ENCODE results near the gene SLC47A1. TPM values are rescaled to one million over a fixed set of nuclear protein-coding genes. Genes with fewer than 3 reads are reported as not detected.
"Not testable (repeated sequence)": the region's sequence is repeated elsewhere in the genome, so short reads cannot be mapped to it uniquely, and the experiment has no call there.

Gene SLC47A1, protein sequence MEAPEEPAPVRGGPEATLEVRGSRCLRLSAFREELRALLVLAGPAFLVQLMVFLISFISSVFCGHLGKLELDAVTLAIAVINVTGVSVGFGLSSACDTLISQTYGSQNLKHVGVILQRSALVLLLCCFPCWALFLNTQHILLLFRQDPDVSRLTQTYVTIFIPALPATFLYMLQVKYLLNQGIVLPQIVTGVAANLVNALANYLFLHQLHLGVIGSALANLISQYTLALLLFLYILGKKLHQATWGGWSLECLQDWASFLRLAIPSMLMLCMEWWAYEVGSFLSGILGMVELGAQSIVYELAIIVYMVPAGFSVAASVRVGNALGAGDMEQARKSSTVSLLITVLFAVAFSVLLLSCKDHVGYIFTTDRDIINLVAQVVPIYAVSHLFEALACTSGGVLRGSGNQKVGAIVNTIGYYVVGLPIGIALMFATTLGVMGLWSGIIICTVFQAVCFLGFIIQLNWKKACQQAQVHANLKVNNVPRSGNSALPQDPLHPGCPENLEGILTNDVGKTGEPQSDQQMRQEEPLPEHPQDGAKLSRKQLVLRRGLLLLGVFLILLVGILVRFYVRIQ
- 10 to 100 TPM; 18.3 to 28.0 (median 26.3) TPM for polyA plus RNA-seq (ENCODE audit: insufficient read length in 3 of 3)
- long read RNA-seq, donor 1, partial matches to known transcripts, result 0 of 2 reads
- long read RNA-seq, donor 1, other reads (novel, unspliced or antisense), result 0 of 2 reads
- long read RNA-seq, donor 2, partial matches to known transcripts, result 0 of 1 reads
- long read RNA-seq, donor 2, other reads (novel, unspliced or antisense), result 0 of 1 reads
- long read RNA-seq, donor 3, result 0 reads
- long read RNA-seq, donor 4, result 0 reads
- long read RNA-seq, donor 5, partial matches to known transcripts, result 0 of 2 reads
- long read RNA-seq, donor 5, other reads (novel, unspliced or antisense), result 0 of 2 reads
- long read RNA-seq, donor 6, partial matches to known transcripts, result 0 of 2 reads
- long read RNA-seq, donor 6, other reads (novel, unspliced or antisense), result 0 of 2 reads
- long read RNA-seq, donor 7, partial matches to known transcripts, result 0 of 3 reads
- long read RNA-seq, donor 7, other reads (novel, unspliced or antisense), result 0 of 3 reads
- long read RNA-seq, donor 8, partial matches to known transcripts, result 0 of 1 reads
- long read RNA-seq, donor 8, other reads (novel, unspliced or antisense), result 0 of 1 reads
- long read RNA-seq, donor 9, partial matches to known transcripts, result 15 of 20 reads
- long read RNA-seq, donor 9, other reads (novel, unspliced or antisense), result 0 of 20 reads
- long read RNA-seq, donor 10, partial matches to known transcripts, result 13 of 15 reads
- long read RNA-seq, donor 10, other reads (novel, unspliced or antisense), result 0 of 15 reads
- long read RNA-seq, donor 11, partial matches to known transcripts, result 0 of 2 reads
- long read RNA-seq, donor 11, other reads (novel, unspliced or antisense), result 0 of 2 reads
- long read RNA-seq, donor 12, partial matches to known transcripts, result 0 of 4 reads
- long read RNA-seq, donor 12, other reads (novel, unspliced or antisense), result 0 of 4 reads
- long read RNA-seq, donor 13, partial matches to known transcripts, result 6 of 8 reads
- long read RNA-seq, donor 13, other reads (novel, unspliced or antisense), result 0 of 8 reads
- long read RNA-seq, donor 14, result 0 reads
- long read RNA-seq, donor 15, result 0 reads
- long read RNA-seq, donor 16, partial matches to known transcripts, result 0 of 4 reads
- long read RNA-seq, donor 16, other reads (novel, unspliced or antisense), result 0 of 4 reads

DNA sequence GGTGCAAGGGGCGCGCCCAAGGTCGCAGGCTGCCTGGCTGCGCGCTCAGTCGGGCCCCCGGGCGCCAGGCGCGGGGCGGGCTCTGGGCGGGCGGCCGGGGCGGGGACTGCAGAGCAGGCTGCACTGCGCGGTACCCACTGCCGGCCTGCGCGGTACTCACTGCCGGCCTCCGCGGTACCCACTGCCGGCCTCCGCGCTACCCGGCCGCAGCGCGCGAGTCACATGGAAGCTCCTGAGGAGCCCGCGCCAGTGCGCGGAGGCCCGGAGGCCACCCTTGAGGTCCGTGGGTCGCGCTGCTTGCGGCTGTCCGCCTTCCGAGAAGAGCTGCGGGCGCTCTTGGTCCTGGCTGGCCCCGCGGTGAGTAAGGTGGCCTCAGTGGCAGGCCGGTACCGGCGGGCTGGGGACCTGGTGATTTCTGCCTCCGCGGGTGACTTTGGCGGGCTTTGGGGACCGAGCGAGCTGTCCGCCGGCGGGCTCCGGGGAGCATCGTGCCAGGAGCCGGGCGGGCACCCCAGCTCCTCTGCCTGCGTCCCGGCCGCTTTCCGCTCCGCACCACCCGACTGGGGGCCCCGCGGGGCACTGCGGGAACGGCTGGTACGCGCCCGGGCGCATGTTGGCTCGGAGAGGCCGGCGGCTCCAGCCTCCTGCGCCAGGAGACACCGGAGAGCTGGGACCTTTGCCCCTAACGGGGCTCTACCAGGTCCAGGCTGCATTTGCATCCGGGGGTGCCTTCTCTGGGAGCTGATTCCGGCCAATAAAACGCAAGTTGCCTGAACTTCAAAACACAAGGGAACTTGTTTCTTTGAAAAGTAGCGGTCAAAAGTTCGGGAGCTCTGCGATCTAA is at the start of gene SLC47A1:
Gene SLC47A1 (plus strand): TSS at position 137 of the 844 bp plus-strand sequence. CDS start 86 bp downstream, at position 223.
- DNase-seq, result no peak

DNA sequence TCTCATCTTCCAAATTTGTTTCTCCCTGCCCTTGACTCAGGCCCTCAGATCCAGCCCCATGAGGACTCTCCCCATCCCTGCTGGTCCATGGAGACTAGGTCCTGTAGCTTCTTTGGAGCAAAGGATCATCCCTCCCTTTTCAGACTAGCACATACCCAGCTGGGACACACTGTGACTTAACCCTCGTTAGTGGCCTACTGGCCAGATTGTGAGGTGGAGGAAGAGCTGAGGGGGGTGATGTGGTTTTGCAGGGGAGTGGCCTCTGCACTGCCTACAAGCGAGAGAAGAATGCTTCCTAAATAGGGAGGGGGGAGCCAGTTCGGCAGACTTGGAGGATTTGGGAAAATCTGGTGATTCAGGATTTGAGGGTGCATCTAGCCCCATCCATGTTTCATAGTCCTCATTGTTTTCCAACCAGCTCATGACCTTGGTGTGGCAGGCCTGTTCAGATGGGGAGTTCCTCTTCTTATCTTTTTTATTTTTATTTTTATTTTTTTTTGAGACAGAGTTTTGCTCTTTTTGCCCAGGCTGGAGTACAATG is 47.8 kb upstream of the SLC47A1 start:
- DNase-seq, result no peak

- no peak for DNase-seq
These were observed 47.2 kb upstream of the SLC47A1 start for GRCh38 chr17:19486351-19487023.

- DNase-seq, result no peak
These were observed 46.5 kb upstream of the SLC47A1 start for GRCh38 chr17:19487024-19487600.

DNA sequence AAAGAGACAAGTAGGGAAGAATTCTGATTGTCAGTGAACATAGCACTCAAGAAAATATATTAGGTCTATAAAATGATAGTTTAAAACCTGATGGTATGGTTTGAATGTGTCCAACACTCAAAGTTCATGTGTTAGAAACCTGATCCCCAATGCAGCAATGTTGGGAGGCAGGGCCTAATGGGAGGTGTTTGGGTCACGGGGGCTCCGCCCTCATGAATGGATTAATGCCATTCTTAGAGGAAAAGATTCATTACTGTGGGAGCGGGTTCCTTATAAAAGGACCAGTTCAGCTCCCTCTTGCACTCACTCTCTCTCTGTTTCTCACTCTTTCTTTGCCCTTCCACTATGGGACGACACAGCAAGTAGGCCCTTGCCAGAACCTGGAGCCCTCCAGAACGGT is 41.5 kb upstream of the SLC47A1 start:
- DNase-seq, result no peak

GRCh38 chr17:19494961-19495806 is 38.5 kb upstream of the SLC47A1 start:
- no peak for DNase-seq

- DNase-seq, result no peak
These were observed 37.7 kb upstream of the SLC47A1 start for GRCh38 chr17:19495828-19496528.

DNA sequence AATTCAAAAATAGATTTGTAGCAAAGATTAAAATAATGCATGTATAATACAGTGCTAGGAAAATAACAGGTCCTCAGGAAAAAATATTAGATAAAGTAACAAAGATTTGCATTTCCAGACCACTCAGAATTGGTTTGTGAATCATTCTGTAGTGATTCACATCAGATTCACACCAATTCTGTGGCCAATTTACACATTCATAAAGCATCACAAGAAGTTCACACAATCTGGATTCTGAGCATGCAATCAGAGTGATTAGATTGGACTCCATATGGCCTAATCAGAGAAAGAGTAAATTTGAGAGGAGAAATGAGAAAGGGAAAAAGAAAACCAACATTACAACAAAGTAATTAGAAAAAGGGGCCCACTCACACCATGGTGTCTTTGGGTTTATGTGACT is 36.0 kb upstream of the SLC47A1 start:
- DNase-seq, result no peak

DNA sequence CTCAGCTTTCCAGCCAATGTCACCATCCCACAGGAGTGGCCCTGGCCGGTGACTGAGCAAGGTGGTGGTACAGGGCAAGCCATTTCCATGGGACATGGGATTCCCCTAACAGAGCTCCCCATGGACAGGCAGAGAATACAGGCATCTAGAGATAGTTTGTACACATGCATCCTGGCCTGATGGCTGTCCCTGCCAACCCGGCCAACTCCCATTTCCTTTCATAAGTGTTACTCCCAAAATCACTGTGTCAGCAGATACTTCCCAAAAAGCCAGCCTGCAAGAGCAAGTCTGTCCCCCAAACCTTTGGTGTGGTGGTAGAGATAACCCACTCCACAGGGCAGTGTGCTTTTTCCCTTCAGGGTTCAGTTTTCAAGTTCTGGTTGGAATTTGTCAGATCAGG is 32.4 kb upstream of the SLC47A1 start:
- DNase-seq, result no peak

- DNase-seq, result no peak
These were observed 31.1 kb upstream of the SLC47A1 start for GRCh38 chr17:19502517-19502916.

- DNase-seq, result not testable (repeated sequence)
These were observed 28.1 kb upstream of the SLC47A1 start for GRCh38 chr17:19505561-19505960.

DNA sequence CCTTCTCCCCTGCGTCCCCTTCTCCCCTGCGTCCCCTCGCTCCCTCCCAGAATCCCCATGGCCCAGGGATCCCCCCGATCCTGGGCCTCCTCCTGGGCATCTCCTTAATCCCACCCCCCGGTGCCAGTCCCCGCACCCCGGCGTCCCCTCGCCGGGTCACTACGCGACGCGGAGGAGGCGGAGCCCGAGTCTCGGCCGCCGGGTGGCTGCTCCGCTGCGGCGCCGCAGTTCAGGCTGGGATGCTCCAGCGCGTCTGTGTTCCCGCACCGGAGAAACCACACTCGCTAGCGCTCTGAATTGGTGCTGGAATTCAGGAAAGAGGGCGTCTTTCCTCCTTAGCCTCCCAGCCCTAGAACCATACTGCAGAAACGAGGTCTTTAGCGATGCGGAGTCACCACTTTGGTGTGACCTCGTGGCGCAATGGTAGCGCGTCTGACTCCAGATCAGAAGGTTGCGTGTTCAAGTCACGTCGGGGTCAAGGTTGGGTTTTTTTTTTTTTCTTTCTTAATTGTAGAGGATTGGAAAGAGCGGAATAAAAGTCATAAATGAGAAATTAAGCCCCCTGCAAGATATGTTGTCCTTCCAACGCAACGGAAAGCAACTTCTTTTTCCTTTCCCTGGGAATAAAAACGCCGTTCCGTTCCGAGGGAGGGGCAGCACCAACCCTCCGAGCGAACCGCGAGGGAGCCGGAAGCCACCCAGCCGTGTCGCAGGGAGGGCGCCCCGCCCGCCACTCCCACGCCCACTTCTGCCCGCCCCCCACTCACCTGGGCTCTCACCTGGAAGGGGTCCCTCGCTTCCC is 25.7 kb upstream of the SLC47A1 start:
- peak; percentile 93 for DNase-seq

- no peak for DNase-seq
These were observed 25.1 kb upstream of the SLC47A1 start for GRCh38 chr17:19508577-19508867.

DNA sequence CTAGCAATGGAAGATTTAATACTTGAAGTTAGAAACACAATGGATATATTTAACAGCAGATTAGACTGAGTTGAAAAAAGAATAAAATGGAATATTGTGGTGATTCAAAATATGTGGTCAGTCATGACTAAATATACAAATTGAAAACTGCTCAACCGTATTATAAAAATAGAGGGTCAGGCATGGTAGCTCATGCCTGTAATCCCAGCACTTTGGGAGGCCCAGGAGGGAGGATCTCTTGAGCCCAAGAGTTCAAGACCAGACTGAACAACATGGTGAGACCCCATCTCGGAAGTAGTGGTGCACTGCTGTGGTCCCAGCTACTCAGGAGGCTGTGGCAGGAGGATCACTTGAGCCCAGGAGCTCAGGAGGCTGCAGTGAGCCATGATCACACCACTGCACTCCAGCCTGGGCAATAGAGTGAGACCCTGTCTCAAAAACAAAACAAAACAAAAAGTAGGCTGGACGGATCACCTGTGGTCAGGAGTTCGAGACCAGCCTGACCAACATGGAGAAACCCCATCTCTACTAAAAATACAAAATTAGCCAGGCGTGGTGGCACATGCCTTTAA is 24.3 kb upstream of the SLC47A1 start:
- not testable (repeated sequence) for DNase-seq

GRCh38 chr17:19510903-19511302 is 22.8 kb upstream of the SLC47A1 start:
- peak; percentile 86 for DNase-seq

- no peak for DNase-seq
These were observed 19.7 kb upstream of the SLC47A1 start for GRCh38 chr17:19513897-19514488.
